ENCODE data around the gene ARG2.

ARG2 gene

DNA sequence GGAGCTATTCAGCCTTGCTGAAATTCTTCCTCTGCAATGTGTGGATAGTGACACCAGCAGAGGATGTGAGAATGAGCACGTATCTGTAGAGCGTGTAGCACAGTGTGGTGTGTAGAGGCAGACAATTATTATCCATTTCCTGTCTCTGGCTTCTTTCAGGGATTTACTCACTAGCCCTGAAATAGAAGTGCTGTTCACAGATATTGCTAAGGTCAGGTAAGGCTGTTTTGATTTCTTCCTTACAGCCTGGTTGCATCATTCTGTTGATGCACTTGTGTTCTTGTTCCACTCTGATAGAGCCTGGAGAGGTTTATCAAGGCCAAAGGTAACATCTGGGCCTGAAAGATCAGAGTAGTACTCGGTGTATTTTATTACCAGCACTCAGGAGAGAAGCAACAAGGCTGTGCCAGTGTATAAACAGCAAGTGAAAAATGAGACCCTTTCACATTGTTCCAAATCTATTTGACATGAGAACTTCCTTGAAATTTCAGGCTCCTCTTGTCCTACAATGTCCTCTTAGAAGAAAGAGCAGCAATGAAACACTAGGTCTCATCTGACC, 16.7 kb downstream of the ARG2 start:
- no peak overlapping the region for H3K4me3 ChIP-seq (ENCODE audit: low read depth, low read length)
- DNase-seq (ENCODE audit: low read depth), result no peak
- TF ChIP-seq, protein P1, sequence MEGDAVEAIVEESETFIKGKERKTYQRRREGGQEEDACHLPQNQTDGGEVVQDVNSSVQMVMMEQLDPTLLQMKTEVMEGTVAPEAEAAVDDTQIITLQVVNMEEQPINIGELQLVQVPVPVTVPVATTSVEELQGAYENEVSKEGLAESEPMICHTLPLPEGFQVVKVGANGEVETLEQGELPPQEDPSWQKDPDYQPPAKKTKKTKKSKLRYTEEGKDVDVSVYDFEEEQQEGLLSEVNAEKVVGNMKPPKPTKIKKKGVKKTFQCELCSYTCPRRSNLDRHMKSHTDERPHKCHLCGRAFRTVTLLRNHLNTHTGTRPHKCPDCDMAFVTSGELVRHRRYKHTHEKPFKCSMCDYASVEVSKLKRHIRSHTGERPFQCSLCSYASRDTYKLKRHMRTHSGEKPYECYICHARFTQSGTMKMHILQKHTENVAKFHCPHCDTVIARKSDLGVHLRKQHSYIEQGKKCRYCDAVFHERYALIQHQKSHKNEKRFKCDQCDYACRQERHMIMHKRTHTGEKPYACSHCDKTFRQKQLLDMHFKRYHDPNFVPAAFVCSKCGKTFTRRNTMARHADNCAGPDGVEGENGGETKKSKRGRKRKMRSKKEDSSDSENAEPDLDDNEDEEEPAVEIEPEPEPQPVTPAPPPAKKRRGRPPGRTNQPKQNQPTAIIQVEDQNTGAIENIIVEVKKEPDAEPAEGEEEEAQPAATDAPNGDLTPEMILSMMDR (IDR thresholded peaks at IDR 0.05; ENCODE audit: control insufficient read depth, extremely low read depth, insufficient read depth), result no peak

DNA sequence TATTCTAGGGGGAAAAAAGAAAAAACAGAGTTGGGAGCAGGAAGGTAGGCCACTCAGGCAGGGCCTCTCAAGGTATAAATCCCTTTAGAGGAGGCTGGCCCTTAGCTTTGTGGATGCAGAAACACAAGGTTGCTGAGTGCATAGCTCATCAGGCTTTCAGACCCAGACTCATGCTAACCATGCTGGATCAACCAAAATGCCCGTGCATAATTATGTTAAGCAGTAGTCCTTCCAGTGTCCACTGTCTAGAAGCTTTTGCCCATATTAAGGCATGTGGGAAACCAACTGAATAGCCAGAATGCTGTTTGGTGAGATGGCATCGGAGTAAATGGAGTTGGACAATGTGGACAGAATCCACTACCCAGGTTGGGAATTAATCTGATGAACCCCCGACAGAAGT, 18.9 kb downstream of the ARG2 start:
- TF ChIP-seq, protein P1 (IDR thresholded peaks at IDR 0.05; ENCODE audit: control insufficient read depth, extremely low read depth, insufficient read depth), result no peak

DNA sequence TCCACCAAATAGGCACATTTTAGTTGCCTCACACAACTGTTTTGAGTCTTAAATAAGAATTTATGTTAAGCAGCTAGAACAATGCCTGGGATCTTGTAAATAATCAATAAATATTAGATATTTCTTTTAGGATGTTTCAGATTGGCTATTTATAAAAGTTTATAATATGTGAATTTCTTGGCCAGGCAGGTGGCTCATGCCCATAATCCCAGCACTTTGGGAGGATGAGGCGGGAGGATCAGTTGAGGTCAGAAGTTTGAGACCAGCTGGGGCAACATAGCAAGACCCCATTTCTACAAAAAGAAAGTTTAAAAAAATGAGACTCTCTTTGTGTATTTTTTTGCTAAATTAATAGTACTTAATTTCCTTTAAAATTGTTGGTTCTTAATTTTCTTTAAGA, 21.8 kb downstream of the ARG2 start:
- TF ChIP-seq, protein P1 (IDR thresholded peaks at IDR 0.05; ENCODE audit: control insufficient read depth, extremely low read depth, insufficient read depth), result no peak
- H3K4me3 ChIP-seq (ENCODE audit: low read depth, low read length), result no peak overlapping the region
- no peak for DNase-seq (ENCODE audit: low read depth)

More for the DNA sequence above, 18.9 kb downstream of the ARG2 start:
- H3K4me3 ChIP-seq (ENCODE audit: low read depth, low read length), result no peak overlapping the region
- no peak for DNase-seq (ENCODE audit: low read depth)

DNA sequence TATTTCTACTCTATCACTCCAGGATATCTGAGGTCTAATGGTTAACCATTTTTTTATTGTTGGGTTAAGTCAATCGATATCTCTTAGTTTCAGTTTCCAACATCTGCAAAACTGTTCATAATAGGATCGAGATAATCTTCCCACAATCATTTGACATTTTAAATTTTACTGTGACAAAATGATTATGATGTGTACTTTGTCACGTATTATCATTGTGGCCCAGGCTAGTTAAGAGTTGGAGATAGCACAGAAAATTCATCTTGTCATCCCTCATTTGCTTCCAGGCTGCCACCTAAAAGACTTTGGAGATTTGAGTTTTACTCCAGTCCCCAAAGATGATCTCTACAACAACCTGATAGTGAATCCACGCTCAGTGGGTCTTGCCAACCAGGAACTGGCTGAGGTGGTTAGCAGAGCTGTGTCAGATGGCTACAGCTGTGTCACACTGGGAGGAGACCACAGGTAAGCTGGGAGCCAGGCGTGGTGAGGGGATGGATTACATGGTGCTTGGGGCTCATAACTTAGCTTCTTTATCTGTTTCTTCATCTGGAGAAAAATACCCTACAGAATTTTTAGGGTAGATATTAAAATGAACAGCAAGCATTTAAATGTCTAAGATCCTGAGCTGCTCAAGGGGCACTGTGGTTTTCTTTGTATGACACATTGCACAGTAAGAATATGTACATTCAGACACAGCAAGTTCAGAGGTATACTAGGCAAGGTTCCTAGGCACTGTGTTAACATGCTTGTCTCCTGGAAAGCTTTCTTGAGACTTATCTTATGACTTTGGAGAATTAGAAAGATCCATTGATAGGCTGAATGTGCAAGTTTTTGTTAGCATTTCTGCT, 22.4 kb downstream of the ARG2 start:
- TF ChIP-seq, protein P1 (IDR thresholded peaks at IDR 0.05; ENCODE audit: control insufficient read depth, extremely low read depth, insufficient read depth), result no peak
- DNase-seq (ENCODE audit: low read depth), result no peak

DNA sequence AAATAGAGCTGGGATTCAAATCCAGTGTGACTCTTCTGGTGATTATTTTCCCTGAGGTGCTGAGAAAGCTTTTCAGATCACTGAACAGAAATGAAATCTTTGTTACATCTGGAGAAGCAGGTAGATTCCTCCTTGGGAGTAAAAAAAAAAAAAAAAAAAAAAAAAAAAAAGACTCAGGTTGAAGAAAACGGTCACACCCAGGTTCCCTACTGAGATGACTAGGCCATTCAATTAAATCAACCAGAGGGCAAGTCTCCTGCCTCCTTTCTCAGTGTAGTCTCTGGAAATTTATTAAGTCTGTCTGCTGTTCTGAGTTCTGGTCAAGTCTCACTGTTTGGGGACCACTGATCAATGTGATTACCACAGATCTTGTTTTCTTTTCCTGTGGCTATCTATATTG, 24.0 kb downstream of the ARG2 start:
- H3K4me3 ChIP-seq (ENCODE audit: low read depth, low read length), result no peak overlapping the region
- TF ChIP-seq, protein P1 (IDR thresholded peaks at IDR 0.05; ENCODE audit: control insufficient read depth, extremely low read depth, insufficient read depth), result no peak
- no peak for DNase-seq (ENCODE audit: low read depth)

More for the DNA sequence above, 22.4 kb downstream of the ARG2 start:
- H3K4me3 ChIP-seq (ENCODE audit: low read depth, low read length), result no peak overlapping the region

DNA sequence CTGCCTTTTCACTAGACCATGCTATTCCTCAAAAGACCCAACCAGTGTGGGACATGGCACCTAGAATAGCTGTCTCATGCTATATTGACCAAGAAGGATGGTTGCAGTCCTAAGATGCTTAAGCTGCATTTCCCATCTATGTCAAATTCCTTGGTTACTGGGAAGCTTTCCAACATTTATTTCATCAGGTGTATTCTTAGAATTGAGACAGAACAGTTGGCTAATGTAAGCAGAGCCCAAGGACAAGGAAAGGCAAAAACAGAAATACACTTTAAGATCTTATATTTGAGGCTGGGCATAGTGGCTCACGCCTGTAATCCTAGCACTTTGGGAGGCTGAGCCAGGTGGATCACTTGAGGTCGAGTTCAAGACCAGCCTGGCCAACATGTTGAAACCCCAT, 24.7 kb downstream of the ARG2 start:
- H3K4me3 ChIP-seq (ENCODE audit: low read depth, low read length), result no peak overlapping the region
- no peak for DNase-seq (ENCODE audit: low read depth)
- TF ChIP-seq, protein P1 (IDR thresholded peaks at IDR 0.05; ENCODE audit: control insufficient read depth, extremely low read depth, insufficient read depth), result no peak

Measured in LNCaP clone FGC (cell line).